Measurements from ENCODE around the gene ZPBP2.

GRCh38 chr17:39923836-39924690, 56.1 kb downstream of the ZPBP2 start:
- no peak for TF ChIP-seq EZH2 (IDR thresholded peaks at IDR 0.05)
- TF ChIP-seq POLR2A (IDR thresholded peaks at IDR 0.05; ENCODE audit: borderline replicate concordance, extremely low read depth, insufficient read depth, insufficient read length) = no peak
- no peak for TF ChIP-seq SIN3A (IDR thresholded peaks at IDR 0.05; ENCODE audit: low read depth)
- no peak for TF ChIP-seq CTCF (IDR thresholded peaks at IDR 0.05 in 2 of 3, conservative IDR thresholded peaks at IDR 0.05 in 1 of 3; ENCODE audit: borderline replicate concordance in 1 of 3, insufficient read depth in 1 of 3, low read depth in 2 of 3, low read length in 2 of 3)
- TF ChIP-seq ATF3 (IDR thresholded peaks at IDR 0.05) = no peak
- no peak for TF ChIP-seq REST (IDR thresholded peaks at IDR 0.05; ENCODE audit: low read depth)
- no peak for TF ChIP-seq MAX (IDR thresholded peaks at IDR 0.05)
- no peak for TF ChIP-seq YY1 (IDR thresholded peaks at IDR 0.05; ENCODE audit: extremely low read depth, insufficient replicate concordance, low read depth, low read length)
- no peak for TF ChIP-seq ZBTB33 (IDR thresholded peaks at IDR 0.05; ENCODE audit: extremely low read depth, insufficient replicate concordance, low read length)
- TF ChIP-seq SRF (IDR thresholded peaks at IDR 0.05; ENCODE audit: low read depth) = no peak
- TF ChIP-seq RAD21 (IDR thresholded peaks at IDR 0.05; ENCODE audit: low read depth) = no peak
- no peak for TF ChIP-seq JUND (IDR thresholded peaks at IDR 0.05)
- TF ChIP-seq ZNF274 (IDR thresholded peaks at IDR 0.05; ENCODE audit: low read depth, low read length) = no peak

All from HCT116 (cell line).